LNCaP clone FGC (cell line): ENCODE data around the gene CFI.
A peak's percentile ranks its signal among the peaks of the same experiment; 100 is the strongest.

Experiments
- DNase-seq: peaks from one replicate; pipeline ENCODE4 v3.0.0-alpha.2; 2011; ENCODE audit warnings: low read depth
- H3K4me3 ChIP-seq: 2 replicates; pipeline ENCODE4 v1.5.1; 2011; ENCODE audit warnings: mild to moderate bottlenecking, low read depth, low read length, control low read depth
- CTCF ChIP-seq: IDR thresholded peaks from 2 replicates; pipeline ENCODE4 v1.5.1; 2012; ENCODE audit warnings: mild to moderate bottlenecking; ENCODE audit not compliant: control insufficient read depth, insufficient read depth; ENCODE audit errors: extremely low read depth

The CFI gene

GRCh38 chr4:109708435-109708834 is 93.4 kb downstream of the CFI start:
- no peak for TF ChIP-seq CTCF
- no peak overlapping the region for H3K4me3 ChIP-seq
- no peak for DNase-seq

- no peak for TF ChIP-seq CTCF
- DNase-seq = peak; percentile 33
- H3K4me3 ChIP-seq = peak overlapping the region; percentile 71
These were observed 98.0 kb downstream of the CFI start for GRCh38 chr4:109703664-109704361.

- peak within 1 kb of the TSS; percentile 71 for H3K4me3 ChIP-seq
These were observed 98.7 kb downstream of the CFI start, which contains the start of gene CASP6 for GRCh38 chr4:109702950-109703663. Gene CASP6, minus strand, starts transcription at chr4:109703445. Its CDS starts 50 bp downstream, at chr4:109703395.

GRCh38 chr4:109701566-109702410 is 100.0 kb downstream of the CFI start:
- DNase-seq = no peak
- TF ChIP-seq CTCF = no peak
- no peak overlapping the region for H3K4me3 ChIP-seq

More at GRCh38 chr4:109702950-109703663, 98.7 kb downstream of the CFI start, which contains the start of gene CASP6:
- DNase-seq = peak; percentile 43
- peak; percentile 52 for TF ChIP-seq CTCF

GRCh38 chr4:109699553-109700225 is 102.1 kb downstream of the CFI start:
- TF ChIP-seq CTCF = no peak
- no peak for DNase-seq
- H3K4me3 ChIP-seq = no peak overlapping the region

- no peak for DNase-seq
- TF ChIP-seq CTCF = no peak
- H3K4me3 ChIP-seq = no peak overlapping the region
These were observed 103.1 kb downstream of the CFI start for GRCh38 chr4:109698656-109699055.
